HEK293 (cell line): ENCODE data around the gene TRAF3.

Source experiments
- CTCF ChIA-PET: fragments of 350-600 bp; formaldehyde crosslinking; extraction: SDS; loops from one replicate; lab custom pipeline; 2021; ENCODE audit warnings: antibody characterized with exemption; lab: Yijun Ruan, JAX
- POLR2A ChIA-PET: fragments of 300-600 bp; formaldehyde crosslinking; extraction: SDS; loops from one replicate; lab custom pipeline; 2020; ENCODE audit warnings: antibody characterized with exemption, inconsistent platforms; lab: Yijun Ruan, JAX
- H3K27ac ChIP-seq: fragments of 200-500 bp; sonication (Bioruptor generic); 2 replicates; pipeline ENCODE4 v1.5.1; 2014; ENCODE audit warnings: low read depth, low read length, control low read depth, inconsistent platforms; ENCODE audit errors: extremely low read depth
- H3K36me3 ChIP-seq, 2 experiments: fragments of 200-500 bp in 1 of 2; sonication (Bioruptor generic) in 1 of 2; 1 replicate in 1 of 2; 2 replicates in 1 of 2; pipeline ENCODE4 v1.5.1; 2014 to 2017; ENCODE audit warnings: inconsistent platforms in 2 of 2, low read length in 2 of 2; ENCODE audit not compliant: control insufficient read depth in 2 of 2, insufficient read depth in 1 of 2
- H3K4me1 ChIP-seq: fragments of 200-500 bp; sonication (Bioruptor generic); 2 replicates; pipeline ENCODE4 v1.5.1; 2014; ENCODE audit warnings: mild to moderate bottlenecking, low read length, inconsistent platforms; ENCODE audit not compliant: control insufficient read depth, insufficient read depth
- H3K4me3 ChIP-seq: 2 replicates; pipeline ENCODE4 v1.5.1; 2011; ENCODE audit warnings: low read depth, mild to moderate bottlenecking, control low read depth, low read length, moderate library complexity
- H3K9me3 ChIP-seq: fragments of 200-500 bp; sonication (Bioruptor generic); 2 replicates; pipeline ENCODE4 v1.5.1; 2014; ENCODE audit warnings: low read depth, low read length, inconsistent platforms; ENCODE audit not compliant: control insufficient read depth, insufficient read depth
- ZBTB7A ChIP-seq: fragments of 450-650 bp; formaldehyde crosslinking; IDR thresholded peaks from 2 replicates; pipeline ENCODE4 v1.5.1; 2016; ENCODE audit warnings: low read depth, missing biosample characterization, missing genetic modification characterization
- ZNF140 ChIP-seq: fragments of 450-650 bp; formaldehyde crosslinking; IDR thresholded peaks from 2 replicates; pipeline ENCODE4 v1.5.1; 2016; ENCODE audit warnings: missing biosample characterization, missing genetic modification characterization
- ZNF184 ChIP-seq: fragments of 450-650 bp; IDR thresholded peaks from 2 replicates; pipeline ENCODE4 v1.5.1; 2018; ENCODE audit warnings: missing biosample characterization, mild to moderate bottlenecking, missing genetic modification characterization
- ZNF211 ChIP-seq: fragments of 450-650 bp; formaldehyde crosslinking; IDR thresholded peaks from 2 replicates; pipeline ENCODE4 v1.5.1; 2016; ENCODE audit warnings: low read depth, missing biosample characterization, missing genetic modification characterization
- ZNF214 ChIP-seq: fragments of 450-650 bp; formaldehyde crosslinking; IDR thresholded peaks from 2 replicates; pipeline ENCODE4 v1.5.1; 2017; ENCODE audit warnings: missing biosample characterization, mild to moderate bottlenecking, missing genetic modification characterization, borderline replicate concordance
- ZNF335 ChIP-seq: fragments of 450-650 bp; formaldehyde crosslinking; conservative IDR thresholded peaks from 2 replicates; pipeline ENCODE4 v1.5.1; 2016; ENCODE audit warnings: missing biosample characterization, missing genetic modification characterization
- ZNF366 ChIP-seq: fragments of 450-650 bp; formaldehyde crosslinking; conservative IDR thresholded peaks from 2 replicates; pipeline ENCODE4 v1.5.1; 2016; ENCODE audit warnings: missing biosample characterization, missing genetic modification characterization
- ZNF544 ChIP-seq: fragments of 450-650 bp; formaldehyde crosslinking; IDR thresholded peaks from 2 replicates; pipeline ENCODE4 v1.5.0; 2017; ENCODE audit warnings: missing biosample characterization, missing genetic modification characterization
- ZNF560 ChIP-seq: fragments of 450-650 bp; formaldehyde crosslinking; IDR thresholded peaks from 2 replicates; pipeline ENCODE4 v1.5.1; 2017; ENCODE audit warnings: missing biosample characterization, missing genetic modification characterization, borderline replicate concordance
- ZNF624 ChIP-seq: fragments of 450-650 bp; formaldehyde crosslinking; IDR thresholded peaks from 2 replicates; pipeline ENCODE4 v1.5.1; 2017; ENCODE audit warnings: missing biosample characterization, missing genetic modification characterization
- ZNF626 ChIP-seq: fragments of 450-650 bp; sonication (Bioruptor Pico); formaldehyde crosslinking; IDR thresholded peaks from 2 replicates; pipeline ENCODE4 v1.5.1; 2018; ENCODE audit warnings: missing biosample characterization, missing genetic modification characterization, inconsistent platforms
- ZNF776 ChIP-seq: fragments of 450-650 bp; formaldehyde crosslinking; IDR thresholded peaks from 2 replicates; pipeline ENCODE4 v1.5.0; 2017; ENCODE audit warnings: missing biosample characterization, missing genetic modification characterization, borderline replicate concordance
- ZNF791 ChIP-seq: fragments of 450-650 bp; formaldehyde crosslinking; IDR thresholded peaks from 2 replicates; pipeline ENCODE4 v1.5.1; 2016; ENCODE audit warnings: missing biosample characterization, missing genetic modification characterization
- ZSCAN23 ChIP-seq: fragments of 450-650 bp; formaldehyde crosslinking; IDR thresholded peaks from 2 replicates; pipeline ENCODE4 v1.5.1; 2016; ENCODE audit warnings: missing biosample characterization, missing genetic modification characterization
- ZSCAN30 ChIP-seq: fragments of 450-650 bp; IDR thresholded peaks from 2 replicates; pipeline ENCODE4 v1.5.1; 2018; ENCODE audit warnings: missing biosample characterization, mild to moderate bottlenecking, missing genetic modification characterization, moderate library complexity
- TF ChIP-seq, protein P1 (sequence below): fragments of 450-650 bp; formaldehyde crosslinking; IDR thresholded peaks from 2 replicates; pipeline ENCODE4 v1.5.1; 2016; ENCODE audit warnings: missing biosample characterization, missing genetic modification characterization, low read depth
- TF ChIP-seq, protein P2 (sequence below): fragments of 450-650 bp; formaldehyde crosslinking; conservative IDR thresholded peaks from 2 replicates; pipeline ENCODE4 v1.5.1; 2016; ENCODE audit warnings: low read depth, missing biosample characterization, missing genetic modification characterization

TRAF3 gene

DNA sequence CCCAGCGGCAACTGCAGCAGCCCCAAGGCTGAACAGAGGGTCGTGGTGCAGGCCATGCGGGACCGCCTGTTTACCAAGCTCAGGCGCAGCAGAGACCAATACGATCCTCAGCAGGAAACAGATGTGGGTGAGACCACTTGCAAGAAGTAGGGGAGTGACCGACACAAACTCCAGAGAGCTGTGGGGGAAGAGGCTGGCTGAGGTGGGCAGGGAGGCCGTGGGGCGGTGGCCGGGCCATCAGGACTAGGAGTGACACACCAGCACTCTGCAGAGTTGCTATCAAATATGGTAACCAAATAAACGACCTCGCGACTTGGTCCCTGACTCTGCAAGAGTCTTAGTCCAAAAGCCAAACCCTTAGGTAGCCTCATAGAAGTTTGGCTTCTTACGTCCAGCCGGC, 175.9 kb downstream of the TRAF3 start (continued):
- TF ChIP-seq, protein P1, sequence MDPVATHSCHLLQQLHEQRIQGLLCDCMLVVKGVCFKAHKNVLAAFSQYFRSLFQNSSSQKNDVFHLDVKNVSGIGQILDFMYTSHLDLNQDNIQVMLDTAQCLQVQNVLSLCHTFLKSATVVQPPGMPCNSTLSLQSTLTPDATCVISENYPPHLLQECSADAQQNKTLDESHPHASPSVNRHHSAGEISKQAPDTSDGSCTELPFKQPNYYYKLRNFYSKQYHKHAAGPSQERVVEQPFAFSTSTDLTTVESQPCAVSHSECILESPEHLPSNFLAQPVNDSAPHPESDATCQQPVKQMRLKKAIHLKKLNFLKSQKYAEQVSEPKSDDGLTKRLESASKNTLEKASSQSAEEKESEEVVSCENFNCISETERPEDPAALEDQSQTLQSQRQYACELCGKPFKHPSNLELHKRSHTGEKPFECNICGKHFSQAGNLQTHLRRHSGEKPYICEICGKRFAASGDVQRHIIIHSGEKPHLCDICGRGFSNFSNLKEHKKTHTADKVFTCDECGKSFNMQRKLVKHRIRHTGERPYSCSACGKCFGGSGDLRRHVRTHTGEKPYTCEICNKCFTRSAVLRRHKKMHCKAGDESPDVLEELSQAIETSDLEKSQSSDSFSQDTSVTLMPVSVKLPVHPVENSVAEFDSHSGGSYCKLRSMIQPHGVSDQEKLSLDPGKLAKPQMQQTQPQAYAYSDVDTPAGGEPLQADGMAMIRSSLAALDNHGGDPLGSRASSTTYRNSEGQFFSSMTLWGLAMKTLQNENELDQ (tag by site-specific recombination): no peak
- TF ChIP-seq ZNF140 (tag by site-specific recombination): no peak
- TF ChIP-seq ZBTB7A (tag by site-specific recombination): no peak
- no peak for TF ChIP-seq ZSCAN30 (tag by site-specific recombination)
- TF ChIP-seq ZNF560 (tag by site-specific recombination): no peak
- no peak for TF ChIP-seq ZSCAN23
- TF ChIP-seq ZNF366: no peak
- TF ChIP-seq ZNF214 (tag by site-specific recombination): no peak
- TF ChIP-seq, all 188 proteins: peak for 0

DNA sequence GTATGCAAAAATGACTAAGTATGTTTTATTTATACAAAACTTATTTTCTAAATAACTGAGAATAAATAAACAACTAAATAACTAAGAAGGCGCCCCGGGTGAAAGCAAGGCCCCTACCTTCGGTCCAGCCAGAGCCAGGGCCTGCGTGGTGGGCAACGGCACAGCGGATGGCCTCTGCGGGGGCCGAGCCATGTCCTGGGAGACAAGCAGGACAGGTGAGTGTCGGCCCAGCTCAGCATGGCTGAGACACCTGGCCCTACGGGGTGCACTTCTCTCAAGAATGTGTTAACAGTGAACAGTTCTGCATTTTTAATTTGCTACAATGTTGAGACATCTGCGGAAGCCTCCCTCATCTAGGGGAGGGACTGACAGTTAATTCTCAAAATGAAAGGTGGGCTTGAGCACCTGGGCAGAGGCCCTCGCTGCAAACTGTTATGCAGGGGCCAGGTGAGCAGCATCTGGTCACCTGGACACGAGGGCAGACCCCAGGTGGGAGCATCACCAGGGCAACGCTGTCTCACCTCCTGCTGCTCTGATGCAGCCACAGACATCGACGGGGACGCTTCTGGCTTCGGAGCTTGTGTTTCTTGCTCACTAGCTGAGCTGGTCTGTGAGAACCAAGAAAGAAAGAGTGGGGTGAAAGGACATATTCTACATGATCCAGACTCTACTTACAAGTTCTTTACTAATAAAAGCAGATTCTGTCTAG, 177.0 kb downstream of the TRAF3 start:
- ChIA-PET POLR2A (no interaction called here), CTCF (no interaction called here)
- H3K36me3 ChIP-seq: peaks cover 16 to 87% of the 10 kb centered on the region in 2 experiments
- H3K9me3 ChIP-seq: no peaks in the 10 kb centered on the region
- H3K4me3 ChIP-seq: no peak overlapping the region
- H3K27ac ChIP-seq: no peak overlapping the region
- TF ChIP-seq ZNF184 (tag by site-specific recombination) (no peak), ZNF544 (no peak), ZNF211 (no peak), ZNF791 (no peak), ZNF624 (no peak), ZNF776 (tag by site-specific recombination) (no peak), ZSCAN30 (tag by site-specific recombination) (no peak), ZNF626 (no peak), ZNF335 (tag by site-specific recombination) (no peak)
- TF ChIP-seq, protein P2, sequence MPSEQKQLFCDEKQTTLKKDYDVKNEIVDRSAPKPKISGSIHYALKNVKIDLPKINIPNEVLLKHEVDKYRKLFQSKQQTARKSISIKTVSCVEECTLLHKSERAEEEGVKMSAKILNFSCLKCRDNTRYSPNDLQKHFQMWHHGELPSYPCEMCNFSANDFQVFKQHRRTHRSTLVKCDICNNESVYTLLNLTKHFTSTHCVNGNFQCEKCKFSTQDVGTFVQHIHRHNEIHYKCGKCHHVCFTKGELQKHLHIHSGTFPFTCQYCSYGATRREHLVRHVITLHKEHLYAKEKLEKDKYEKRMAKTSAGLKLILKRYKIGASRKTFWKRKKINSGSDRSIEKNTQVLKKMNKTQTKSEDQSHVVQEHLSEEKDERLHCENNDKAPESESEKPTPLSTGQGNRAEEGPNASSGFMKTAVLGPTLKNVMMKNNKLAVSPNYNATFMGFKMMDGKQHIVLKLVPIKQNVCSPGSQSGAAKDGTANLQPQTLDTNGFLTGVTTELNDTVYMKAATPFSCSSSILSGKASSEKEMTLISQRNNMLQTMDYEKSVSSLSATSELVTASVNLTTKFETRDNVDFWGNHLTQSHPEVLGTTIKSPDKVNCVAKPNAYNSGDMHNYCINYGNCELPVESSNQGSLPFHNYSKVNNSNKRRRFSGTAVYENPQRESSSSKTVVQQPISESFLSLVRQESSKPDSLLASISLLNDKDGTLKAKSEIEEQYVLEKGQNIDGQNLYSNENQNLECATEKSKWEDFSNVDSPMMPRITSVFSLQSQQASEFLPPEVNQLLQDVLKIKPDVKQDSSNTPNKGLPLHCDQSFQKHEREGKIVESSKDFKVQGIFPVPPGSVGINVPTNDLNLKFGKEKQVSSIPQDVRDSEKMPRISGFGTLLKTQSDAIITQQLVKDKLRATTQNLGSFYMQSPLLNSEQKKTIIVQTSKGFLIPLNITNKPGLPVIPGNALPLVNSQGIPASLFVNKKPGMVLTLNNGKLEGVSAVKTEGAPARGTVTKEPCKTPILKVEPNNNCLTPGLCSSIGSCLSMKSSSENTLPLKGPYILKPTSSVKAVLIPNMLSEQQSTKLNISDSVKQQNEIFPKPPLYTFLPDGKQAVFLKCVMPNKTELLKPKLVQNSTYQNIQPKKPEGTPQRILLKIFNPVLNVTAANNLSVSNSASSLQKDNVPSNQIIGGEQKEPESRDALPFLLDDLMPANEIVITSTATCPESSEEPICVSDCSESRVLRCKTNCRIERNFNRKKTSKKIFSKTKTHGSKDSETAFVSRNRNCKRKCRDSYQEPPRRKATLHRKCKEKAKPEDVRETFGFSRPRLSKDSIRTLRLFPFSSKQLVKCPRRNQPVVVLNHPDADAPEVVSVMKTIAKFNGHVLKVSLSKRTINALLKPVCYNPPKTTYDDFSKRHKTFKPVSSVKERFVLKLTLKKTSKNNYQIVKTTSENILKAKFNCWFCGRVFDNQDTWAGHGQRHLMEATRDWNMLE: no peak
- H3K4me1 ChIP-seq: no peaks in the 10 kb centered on the region
